Measurements from ENCODE around the gene TRANK1.
"Not testable (repeated sequence)": the region's sequence is repeated elsewhere in the genome, so short reads cannot be mapped to it uniquely, and the experiment has no call there.

The TRANK1 gene

GRCh38 chr3:36944641-36945270, at the start of gene TRANK1:
Gene TRANK1 (minus strand): TSS chr3:36945054. CDS start chr3:36944809, 245 bp downstream.
- DNase-seq (ENCODE audit: low read depth), result no peak

- peak; percentile 100 for DNase-seq (ENCODE audit: low read depth)
Observed at GRCh38 chr3:36993326-36994283, 48.8 kb upstream of the TRANK1 start, which contains the start of gene MLH1. Gene MLH1 (plus strand): TSS chr3:36993518. CDS start chr3:36993548, 30 bp downstream.

GRCh38 chr3:36992806-36993325, 48.0 kb upstream of the TRANK1 start, which contains the start of gene EPM2AIP1:
Gene EPM2AIP1 (minus strand): TSS chr3:36993131. CDS start chr3:36993077, 54 bp downstream.
- no peak for DNase-seq (ENCODE audit: low read depth)

- DNase-seq (ENCODE audit: low read depth), result no peak
Observed at GRCh38 chr3:36991923-36992805, 47.3 kb upstream of the TRANK1 start.

GRCh38 chr3:36991147-36991546, 46.3 kb upstream of the TRANK1 start:
- no peak for DNase-seq (ENCODE audit: low read depth)

- no peak for DNase-seq (ENCODE audit: low read depth)
Observed at GRCh38 chr3:36989568-36989967, 44.7 kb upstream of the TRANK1 start.

- DNase-seq (ENCODE audit: low read depth), result no peak
Observed at GRCh38 chr3:36989005-36989404, 44.2 kb upstream of the TRANK1 start.

GRCh38 chr3:36988356-36988755, 43.5 kb upstream of the TRANK1 start:
- DNase-seq (ENCODE audit: low read depth), result no peak

- DNase-seq (ENCODE audit: low read depth), result no peak
Observed at GRCh38 chr3:36981006-36981405, 36.2 kb upstream of the TRANK1 start.

GRCh38 chr3:36973139-36973538, 28.3 kb upstream of the TRANK1 start:
- DNase-seq (ENCODE audit: low read depth), result no peak

GRCh38 chr3:36972163-36972562, 27.3 kb upstream of the TRANK1 start:
- DNase-seq (ENCODE audit: low read depth), result no peak

GRCh38 chr3:36969540-36970432, 24.9 kb upstream of the TRANK1 start:
- DNase-seq (ENCODE audit: low read depth), result peak; percentile 97

- no peak for DNase-seq (ENCODE audit: low read depth)
Observed at GRCh38 chr3:36969085-36969484, 24.2 kb upstream of the TRANK1 start.

- DNase-seq (ENCODE audit: low read depth), result no peak
Observed at GRCh38 chr3:36965440-36965839, 20.6 kb upstream of the TRANK1 start.

- no peak for DNase-seq (ENCODE audit: low read depth)
Observed at GRCh38 chr3:36964817-36965216, 20.0 kb upstream of the TRANK1 start.

GRCh38 chr3:36964331-36964730, 19.5 kb upstream of the TRANK1 start:
- DNase-seq (ENCODE audit: low read depth), result no peak

GRCh38 chr3:36963008-36963407, 18.2 kb upstream of the TRANK1 start:
- DNase-seq (ENCODE audit: low read depth), result not testable (repeated sequence)

GRCh38 chr3:36960502-36960901, 15.6 kb upstream of the TRANK1 start:
- no peak for DNase-seq (ENCODE audit: low read depth)

GRCh38 chr3:36959821-36960220, 15.0 kb upstream of the TRANK1 start:
- no peak for DNase-seq (ENCODE audit: low read depth)

GRCh38 chr3:36957862-36958686, 13.2 kb upstream of the TRANK1 start:
- no peak for DNase-seq (ENCODE audit: low read depth)
